ENCODE data around the gene PPP5C.

DNA sequence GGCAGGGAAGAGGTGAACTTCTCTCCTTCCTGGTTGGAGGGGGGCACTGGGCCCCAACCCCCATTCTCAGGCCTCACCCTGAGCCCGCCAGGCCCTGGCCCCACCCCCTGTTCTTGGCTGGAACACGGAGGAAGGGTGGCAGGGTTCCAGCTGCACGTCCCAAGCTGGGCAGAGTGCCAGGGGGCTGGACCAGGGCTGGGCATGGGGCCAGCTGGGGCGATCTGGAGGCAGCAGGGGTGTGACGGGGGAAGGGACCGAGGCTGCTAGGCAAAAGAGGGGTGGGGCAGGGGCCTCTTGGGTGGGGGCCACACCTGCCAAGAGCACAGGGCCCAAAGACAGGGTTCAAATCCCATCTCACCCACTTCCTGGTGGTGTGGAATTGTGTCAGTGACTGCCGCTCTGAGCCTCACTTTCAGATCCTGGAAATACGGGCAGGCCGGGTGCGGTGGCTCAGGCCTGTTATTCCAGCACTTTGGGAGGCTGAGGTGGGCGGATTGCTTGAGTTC is 47.8 kb upstream of the PPP5C start:
- TF ChIP-seq, protein P1, sequence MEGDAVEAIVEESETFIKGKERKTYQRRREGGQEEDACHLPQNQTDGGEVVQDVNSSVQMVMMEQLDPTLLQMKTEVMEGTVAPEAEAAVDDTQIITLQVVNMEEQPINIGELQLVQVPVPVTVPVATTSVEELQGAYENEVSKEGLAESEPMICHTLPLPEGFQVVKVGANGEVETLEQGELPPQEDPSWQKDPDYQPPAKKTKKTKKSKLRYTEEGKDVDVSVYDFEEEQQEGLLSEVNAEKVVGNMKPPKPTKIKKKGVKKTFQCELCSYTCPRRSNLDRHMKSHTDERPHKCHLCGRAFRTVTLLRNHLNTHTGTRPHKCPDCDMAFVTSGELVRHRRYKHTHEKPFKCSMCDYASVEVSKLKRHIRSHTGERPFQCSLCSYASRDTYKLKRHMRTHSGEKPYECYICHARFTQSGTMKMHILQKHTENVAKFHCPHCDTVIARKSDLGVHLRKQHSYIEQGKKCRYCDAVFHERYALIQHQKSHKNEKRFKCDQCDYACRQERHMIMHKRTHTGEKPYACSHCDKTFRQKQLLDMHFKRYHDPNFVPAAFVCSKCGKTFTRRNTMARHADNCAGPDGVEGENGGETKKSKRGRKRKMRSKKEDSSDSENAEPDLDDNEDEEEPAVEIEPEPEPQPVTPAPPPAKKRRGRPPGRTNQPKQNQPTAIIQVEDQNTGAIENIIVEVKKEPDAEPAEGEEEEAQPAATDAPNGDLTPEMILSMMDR (IDR thresholded peaks at IDR 0.05; ENCODE audit: borderline replicate concordance, extremely low read depth, low read length, poor library complexity, severe bottlenecking): no peak
- no peak for TF ChIP-seq EZH2 (IDR thresholded peaks at IDR 0.05; ENCODE audit: borderline replicate concordance, low read depth, low read length, severe bottlenecking)
